DMS53 treated with DMSO at 0.1 percent for 48 hours (cell line): ENCODE data around the gene DPP8.
A peak's percentile ranks its signal among the peaks of the same experiment; 100 is the strongest.

Source experiments
- DNase-seq: peaks from one replicate; lab custom pipeline; 2025; ENCODE audit not compliant: unreplicated experiment; lab: John Stamatoyannopoulos, UW

Gene DPP8

GRCh38 chr15:65426216-65426853 lies 91.2 kb downstream of the DPP8 start:
- no peak for DNase-seq

- no peak for DNase-seq
Observed at GRCh38 chr15:65424683-65425082, 92.8 kb downstream of the DPP8 start.

- no peak for DNase-seq
Observed at GRCh38 chr15:65423976-65424679, 93.4 kb downstream of the DPP8 start.

GRCh38 chr15:65423150-65423975 lies 94.1 kb downstream of the DPP8 start:
- DNase-seq = no peak

- no peak for DNase-seq
Observed at GRCh38 chr15:65421360-65422215, 95.9 kb downstream of the DPP8 start.

GRCh38 chr15:65420975-65421359 lies 96.5 kb downstream of the DPP8 start:
- no peak for DNase-seq

- no peak for DNase-seq
Observed at GRCh38 chr15:65418596-65418995, 98.9 kb downstream of the DPP8 start.

GRCh38 chr15:65416845-65417416 lies 100.6 kb downstream of the DPP8 start:
- no peak for DNase-seq

GRCh38 chr15:65414841-65415621 lies 102.5 kb downstream of the DPP8 start:
- peak; percentile 34 for DNase-seq

GRCh38 chr15:65413760-65414144 lies 103.7 kb downstream of the DPP8 start:
- no peak for DNase-seq

GRCh38 chr15:65413051-65413759 lies 104.3 kb downstream of the DPP8 start:
- DNase-seq = no peak

- DNase-seq = no peak
Observed at GRCh38 chr15:65412556-65412955, 104.9 kb downstream of the DPP8 start.

GRCh38 chr15:65411465-65412071 lies 105.9 kb downstream of the DPP8 start:
- DNase-seq = no peak

- DNase-seq = no peak
Observed at GRCh38 chr15:65410972-65411371, 106.5 kb downstream of the DPP8 start.

GRCh38 chr15:65410036-65410435 lies 107.5 kb downstream of the DPP8 start:
- DNase-seq = no peak

- DNase-seq = no peak
Observed at GRCh38 chr15:65409036-65409631, 108.4 kb downstream of the DPP8 start.

- no peak for DNase-seq
Observed at GRCh38 chr15:65408324-65409035, 109.0 kb downstream of the DPP8 start.
